ENCODE results near the gene PRR16. TPM values are rescaled to one million over a fixed set of nuclear protein-coding genes. Genes with fewer than 3 reads are reported as not detected.

Gene PRR16
- total RNA-seq, 4 donors from 2014 or later, result 0.48 to 2.3 (median 1.9) TPM; not detected in 1

GRCh38 chr5:120717381-120717780 is 253.3 kb downstream of the PRR16 start:
- Histone ChIP-seq H3K36me3 (no peaks in the 10 kb centered on the region), H3K4me1 (no peaks in the 10 kb centered on the region), H3K27me3 (no peaks in the 10 kb centered on the region), H3K27ac (no peak overlapping the region), H3K9me3 (no peaks in the 10 kb centered on the region), H3K4me3 (no peak overlapping the region)
- DNase-seq, result no peak
- 66 to 67% methylated on average over 3 of the region's 3 CpGs for WGBS, 2 donors
- intact Hi-C loops (cut with DNase I), result no loop called here
- TF ChIP-seq POLR2A (IDR thresholded peaks at IDR 0.05) (no peak), CTCF (IDR thresholded peaks at IDR 0.05) (no peak)

GRCh38 chr5:120730214-120730613 is 266.1 kb downstream of the PRR16 start:
- Histone ChIP-seq H3K27me3 (no peaks in the 10 kb centered on the region), H3K27ac (no peak overlapping the region), H3K9me3 (no peaks in the 10 kb centered on the region), H3K4me3 (no peak overlapping the region), H3K4me1 (no peaks in the 10 kb centered on the region), H3K36me3 (no peaks in the 10 kb centered on the region)
- TF ChIP-seq CTCF (IDR thresholded peaks at IDR 0.05) (no peak), POLR2A (IDR thresholded peaks at IDR 0.05) (no peak)
- no peak for DNase-seq
- intact Hi-C loops (cut with DNase I), result no loop called here

- H3K27me3 ChIP-seq, result no peaks in the 10 kb centered on the region
- no peak overlapping the region for H3K27ac ChIP-seq
- intact Hi-C loops (cut with DNase I), result no loop called here
- 45 to 63% methylated on average over 4 of the region's 4 CpGs for WGBS, 2 donors
- H3K9me3 ChIP-seq, result no peaks in the 10 kb centered on the region
- H3K36me3 ChIP-seq, result no peaks in the 10 kb centered on the region
- no peak for DNase-seq
- H3K4me3 ChIP-seq, result no peak overlapping the region
- no peaks in the 10 kb centered on the region for H3K4me1 ChIP-seq
- TF ChIP-seq CTCF (IDR thresholded peaks at IDR 0.05) (no peak), POLR2A (IDR thresholded peaks at IDR 0.05) (no peak)
Measured at GRCh38 chr5:120734033-120734432, 269.9 kb downstream of the PRR16 start.

GRCh38 chr5:120735076-120735475 is 271.0 kb downstream of the PRR16 start:
- Histone ChIP-seq H3K36me3 (no peaks in the 10 kb centered on the region), H3K27ac (no peak overlapping the region), H3K27me3 (no peaks in the 10 kb centered on the region), H3K4me3 (no peak overlapping the region), H3K4me1 (no peaks in the 10 kb centered on the region), H3K9me3 (no peaks in the 10 kb centered on the region)
- DNase-seq, result no peak
- intact Hi-C loops (cut with DNase I), result no loop called here
- 77 to 88% methylated on average over 2 of the region's 2 CpGs for WGBS, 2 donors
- TF ChIP-seq CTCF (IDR thresholded peaks at IDR 0.05), result no peak
- TF ChIP-seq POLR2A (IDR thresholded peaks at IDR 0.05), result no peak

Small RNA genes within 50 kb of the gene (small RNA-seq; reads per million reads assigned to genes)
- gene PRELID3BP8, result 0 reads per million in 4 donors
- gene RNU4-69P, result 0 reads per million in 4 donors

All from esophagus squamous epithelium (tissue), 5 donors.